Smooth muscle cell of the coronary artery (primary cell): ENCODE measurements around the gene HOMER1. TPM values are rescaled to one million over a fixed set of nuclear protein-coding genes. Genes with fewer than 3 reads are reported as not detected.

Source experiments
- total RNA-seq: library from RNA; depleted of rRNA; stranded (reverse); fragments of >200 nt; gene quantifications from 2 replicates; pipeline ENCODE4 v1.2.3, GENCODE V29; 2014; ENCODE audit warnings: low replicate concordance

The HOMER1 gene
- 6.3 and 11.3 TPM in 2 replicates for total RNA-seq

DNA sequence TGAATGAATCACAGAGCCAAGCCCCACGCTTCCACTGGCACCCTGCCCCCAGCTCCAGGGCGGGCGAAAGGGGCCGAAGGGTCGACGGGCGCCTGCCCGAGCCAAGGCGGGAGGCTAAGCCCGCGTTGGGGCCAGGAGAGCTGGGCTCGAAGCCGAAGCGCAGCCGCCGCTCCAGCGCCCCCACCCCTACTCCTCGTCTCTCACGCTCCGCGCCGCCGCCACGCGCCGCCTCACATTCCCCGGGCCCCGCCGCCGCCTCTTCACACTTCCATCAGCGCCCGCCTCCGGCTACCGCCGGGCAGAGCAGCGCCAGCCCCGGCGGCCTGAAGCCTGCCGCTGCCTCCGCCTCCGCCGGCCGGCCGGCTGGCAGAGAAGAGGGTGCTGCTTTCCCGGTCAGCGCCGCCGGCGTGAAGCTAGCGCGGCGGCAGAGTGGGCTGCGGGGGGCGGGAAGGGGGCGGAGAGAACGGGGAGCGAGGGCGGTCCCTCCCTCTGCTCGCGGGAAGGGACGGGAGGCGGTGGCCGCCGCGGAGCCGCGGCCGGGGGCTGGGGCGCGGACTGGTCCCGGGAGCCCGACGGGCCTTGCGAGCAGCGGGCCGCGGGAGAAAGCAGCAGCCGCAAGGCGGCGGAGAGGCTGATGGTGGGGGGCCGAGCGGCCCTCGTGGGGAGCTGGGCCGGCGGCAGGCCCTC is at the start of gene HOMER1:
Gene HOMER1 (minus strand): TSS at position 431 of the 687 bp plus-strand sequence. CDS start 1,360 bp downstream, outside the sequence.

Other genes starting within 250 kb of the HOMER1 start
- 18.9 and 23.9 TPM in 2 replicates for gene TENT2, start 98.3 kb upstream of the HOMER1 start, total RNA-seq
- 0.08 and 1.6 TPM in 2 replicates for gene CMYA5, start 175.7 kb upstream of the HOMER1 start, total RNA-seq